Spleen (tissue), 11 donors: Measurements from ENCODE around the gene EYS. TPM values are rescaled to one million over a fixed set of nuclear protein-coding genes. Genes with fewer than 3 reads are reported as not detected.

Experiments
- DNase-seq: peaks from one replicate; pipeline ENCODE4 v3.0.0-alpha.2; 2020
- H3K27ac ChIP-seq, 8 donors: fragments of 200-600 bp; sonication (generic) in 7 of 8; 1 replicate in 4 of 8; 2 replicates in 4 of 8; pipeline versions ENCODE4 v1.5.0 to v1.8.0; 2016 to 2021; ENCODE audit warnings: inconsistent platforms in 4 of 8, mild to moderate bottlenecking in 4 of 8, moderate library complexity in 1 of 8
- H3K27me3 ChIP-seq, 7 donors: fragments of 200-600 bp; sonication (generic) in 6 of 7; replicated peaks in 1 of 7; 1 replicate in 4 of 7; 2 replicates in 3 of 7; pipeline versions ENCODE4 v1.5.0 to v1.8.0; 2016 to 2021; ENCODE audit warnings: inconsistent platforms in 3 of 7, mild to moderate bottlenecking in 1 of 7
- H3K36me3 ChIP-seq, 6 donors: fragments of 200-600 bp; sonication (generic) in 5 of 6; 1 replicate in 4 of 6; 2 replicates in 2 of 6; pipeline versions ENCODE4 v1.5.0 to v1.8.0; 2016 to 2021; ENCODE audit warnings: inconsistent platforms in 2 of 6
- H3K4me1 ChIP-seq, 6 donors: fragments of 200-600 bp; sonication (generic) in 5 of 6; 1 replicate in 3 of 6; 2 replicates in 3 of 6; pipeline versions ENCODE4 v1.5.0 to v1.8.0; 2016 to 2021; ENCODE audit warnings: inconsistent platforms in 3 of 6
- H3K4me3 ChIP-seq, 8 donors: fragments of 200-600 bp; sonication (generic) in 7 of 8; 1 replicate in 4 of 8; 2 replicates in 4 of 8; pipeline versions ENCODE4 v1.5.0 to v1.8.0; 2016 to 2021; ENCODE audit warnings: inconsistent platforms in 4 of 8, mild to moderate bottlenecking in 4 of 8, moderate library complexity in 2 of 8
- H3K9me3 ChIP-seq, 8 donors: fragments of 200-600 bp; sonication (generic) in 7 of 8; 1 replicate in 4 of 8; 2 replicates in 4 of 8; pipeline versions ENCODE4 v1.5.0 to v1.8.0; 2016 to 2021; ENCODE audit warnings: inconsistent platforms in 4 of 8
- CTCF ChIP-seq, 11 experiments: fragments of 200-600 bp in 7 of 11; fragments of 450-650 bp in 4 of 11; sonication (generic) in 4 of 11; IDR thresholded peaks in 8 of 11; conservative IDR thresholded peaks in 3 of 11; 1 replicate in 7 of 11; 2 replicates in 4 of 11; pipeline versions ENCODE4 v1.4.0 to v1.8.0; 2016 to 2021; ENCODE audit warnings: antibody characterized with exemption in 11 of 11, inconsistent platforms in 4 of 11, mild to moderate bottlenecking in 1 of 11
- POLR2A ChIP-seq, 3 donors: fragments of 450-650 bp; IDR thresholded peaks; one replicate each; pipeline ENCODE4 v1.5.1; 2017; ENCODE audit warnings: antibody characterized with exemption in 3 of 3, mild to moderate bottlenecking in 1 of 3
- POLR2AphosphoS5 ChIP-seq, 3 donors: sonication (generic); formaldehyde crosslinking; IDR thresholded peaks; one replicate each; pipeline ENCODE4 v1.5.1; 2017; ENCODE audit warnings: antibody characterized with exemption in 3 of 3
- WGBS, 5 donors: extraction: QIAGEN DNeasy Blood & Tissue Kit in 3 of 5; methylation state at CpG; one replicate each; pipeline versions ENCODE4 v1.1.5 to v1.1.7; 2013 to 2018; 5-methylcytosine and 5-hydroxymethylcytosine counted together
- intact Hi-C: fragments of 100-400 bp; cut with DNase I; formaldehyde crosslinking; loops from one replicate; pipeline ENCODE4 v1.15.0; 2023; ENCODE audit warnings: low total_unique reads
- polyA plus RNA-seq, 3 donors: library from polyadenylated mRNA; stranded (reverse); fragments of 200-250 nt; gene quantifications; one replicate each; pipeline ENCODE4 v1.2.1, GENCODE V29; 2013
- total RNA-seq, 7 donors: library from RNA; depleted of rRNA in 3 of 7; stranded (reverse); fragments of >200 nt in 3 of 7; fragmentation: NEBNext Ultra II Directional in 4 of 7; extraction: Animal tissue kit (Norgen Biotek cat#: 25700) in 4 of 7; gene quantifications; one replicate each; pipeline versions ENCODE4 v1.1.0 to v1.2.1, GENCODE V29; 2016 to 2021
- donor health status: healthy with polysubstance abuse.
- donor health status: DM: no; HTN: no; CAD: no; lungs with moderate emphysema.
- donor health status: DM: no; HTN: no; CAD: no.
- donor health status: Bipolar disorder and iron deficiency.
- donor health status: healthy.
- donor health status: DM: no; HTN: no; CAD: no.
- donor health status: DM: yes; HTN: yes; CAD: no.

EYS gene
- total and polyA plus RNA-seq, 10 donors = under 0.01 to 0.72 (median 0.28) TPM; not detected in 5

GRCh38 chr6:64580346-64580745 lies 1126.7 kb downstream of the EYS start:
- H3K9me3 ChIP-seq = peaks cover 0 to 5% (median 0%) of the 10 kb centered on the region in 8 donors
- no peaks in the 10 kb centered on the region for H3K36me3 ChIP-seq
- TF ChIP-seq POLR2AphosphoS5 (IDR thresholded peaks at IDR 0.05) (no peak), CTCF (IDR thresholded peaks at IDR 0.05 in 8 of 11, conservative IDR thresholded peaks at IDR 0.05 in 3 of 11) (no peak), POLR2A (IDR thresholded peaks at IDR 0.05) (no peak)
- intact Hi-C loops = no loop called here
- 73 to 85% (median 77%) methylated on average over 1 of the region's 1 CpG for WGBS, 5 donors
- no peaks in the 10 kb centered on the region for H3K4me1 ChIP-seq
- no peak overlapping the region for H3K27ac ChIP-seq
- no peaks in the 10 kb centered on the region for H3K27me3 ChIP-seq
- no peak for DNase-seq
- H3K4me3 ChIP-seq = no peak overlapping the region

GRCh38 chr6:64553249-64553786 lies 1153.7 kb downstream of the EYS start:
- DNase-seq = no peak
- Histone ChIP-seq H3K27ac (no peak overlapping the region), H3K4me1 (no peaks in the 10 kb centered on the region), H3K27me3 (no peaks in the 10 kb centered on the region), H3K4me3 (no peak overlapping the region), H3K36me3 (no peaks in the 10 kb centered on the region), H3K9me3 (peaks cover 0 to 19% (median 7%) of the 10 kb centered on the region in 8 donors)
- TF ChIP-seq POLR2AphosphoS5 (IDR thresholded peaks at IDR 0.05) (no peak), POLR2A (IDR thresholded peaks at IDR 0.05) (no peak), CTCF (IDR thresholded peaks at IDR 0.05 in 8 of 11, conservative IDR thresholded peaks at IDR 0.05 in 3 of 11) (no peak)
- intact Hi-C loops = no loop called here
- 84 to 95% (median 88%) methylated on average over 1 of the region's 1 CpG for WGBS, 5 donors

- intact Hi-C loops = no loop called here
- DNase-seq = no peak
- no peaks in the 10 kb centered on the region for H3K27me3 ChIP-seq
- no peak overlapping the region for H3K4me3 ChIP-seq
- WGBS, 5 donors = 89 to 95% (median 92%) methylated on average over 10 to 20 of the region's 20 CpGs
- H3K36me3 ChIP-seq = no peaks in the 10 kb centered on the region
- TF ChIP-seq CTCF (IDR thresholded peaks at IDR 0.05 in 8 of 11, conservative IDR thresholded peaks at IDR 0.05 in 3 of 11) (no peak), POLR2AphosphoS5 (IDR thresholded peaks at IDR 0.05) (no peak), POLR2A (IDR thresholded peaks at IDR 0.05) (no peak)
- H3K9me3 ChIP-seq = peaks cover 0 to 39% (median 12%) of the 10 kb centered on the region in 8 donors
- no peaks in the 10 kb centered on the region for H3K4me1 ChIP-seq
- H3K27ac ChIP-seq = no peak overlapping the region
Observed at GRCh38 chr6:64547594-64548268, 1159.3 kb downstream of the EYS start.

- Histone ChIP-seq H3K4me1 (no peaks in the 10 kb centered on the region), H3K4me3 (no peak overlapping the region), H3K9me3 (peaks cover 0 to 17% (median 0%) of the 10 kb centered on the region in 8 donors), H3K27ac (no peak overlapping the region), H3K27me3 (no peaks in the 10 kb centered on the region), H3K36me3 (no peaks in the 10 kb centered on the region)
- TF ChIP-seq POLR2AphosphoS5 (IDR thresholded peaks at IDR 0.05) = no peak
- no peak for TF ChIP-seq POLR2A (IDR thresholded peaks at IDR 0.05)
- TF ChIP-seq CTCF (IDR thresholded peaks at IDR 0.05 in 8 of 11, conservative IDR thresholded peaks at IDR 0.05 in 3 of 11) = no peak
- 75 to 87% (median 77%) methylated on average over 2 of the region's 2 CpGs for WGBS, 5 donors
- intact Hi-C loops = no loop called here
- DNase-seq = no peak
Observed at GRCh38 chr6:64539917-64540316, 1167.1 kb downstream of the EYS start.
